OCI-LY1 (cell line): ENCODE results near the gene LYPD6.

ENCODE experiments used
- H2AFZ ChIP-seq: fragments of 200-600 bp; sonication (generic), shearing (Covaris generic); 2 replicates; pipeline ENCODE4 v1.6.0; 2014; ENCODE audit warnings: antibody characterized with exemption, mild to moderate bottlenecking, low read length
- H3F3A ChIP-seq: fragments of 200-600 bp; sonication (generic), shearing (Covaris generic); 2 replicates; pipeline ENCODE4 v1.6.0; 2014; ENCODE audit warnings: mild to moderate bottlenecking, antibody characterized with exemption, low read length, moderate library complexity; ENCODE audit not compliant: insufficient read depth
- H3K27ac ChIP-seq: fragments of 200-600 bp; sonication (generic); 2 replicates; pipeline ENCODE4 v1.5.1; 2014; ENCODE audit warnings: low read length, mixed run types, mild to moderate bottlenecking, low read depth; ENCODE audit not compliant: poor library complexity, severe bottlenecking
- H3K27me3 ChIP-seq: fragments of 200-600 bp; sonication (generic); 2 replicates; pipeline ENCODE4 v1.6.0; 2014; ENCODE audit warnings: antibody characterized with exemption, mild to moderate bottlenecking, low read length, moderate library complexity; ENCODE audit not compliant: insufficient read depth
- H3K36me3 ChIP-seq: fragments of 200-600 bp; sonication (generic); 2 replicates; pipeline ENCODE4 v1.6.1; 2014; ENCODE audit warnings: mild to moderate bottlenecking, antibody characterized with exemption, low read length, moderate library complexity, mixed read lengths; ENCODE audit not compliant: insufficient read depth
- H3K4me1 ChIP-seq: fragments of 200-600 bp; sonication (generic); 2 replicates; pipeline ENCODE4 v1.5.1; 2014; ENCODE audit warnings: mild to moderate bottlenecking, low read length, moderate library complexity; ENCODE audit not compliant: insufficient read depth, severe bottlenecking
- H3K4me2 ChIP-seq: fragments of 200-600 bp; sonication (generic), shearing (Covaris generic); 2 replicates; pipeline ENCODE4 v1.6.1; 2014; ENCODE audit warnings: low read length
- H3K4me3 ChIP-seq: fragments of 200-600 bp; sonication (generic); 2 replicates; pipeline ENCODE4 v1.5.1; 2014; ENCODE audit warnings: low read length, low read depth, mild to moderate bottlenecking, mixed read lengths; ENCODE audit not compliant: poor library complexity, severe bottlenecking
- H3K79me2 ChIP-seq: fragments of 200-600 bp; shearing (Covaris generic); 2 replicates; pipeline ENCODE4 v1.6.1; 2016; ENCODE audit warnings: mixed run types, low read length, mixed read lengths; ENCODE audit not compliant: insufficient read depth
- H3K9ac ChIP-seq: fragments of 200-600 bp; sonication (generic), shearing (Covaris generic); 2 replicates; pipeline ENCODE4 v1.6.1; 2014; ENCODE audit warnings: mild to moderate bottlenecking, low read length, mixed read lengths
- H3K9me2 ChIP-seq: fragments of 200-600 bp; sonication (generic), shearing (Covaris generic); 2 replicates; pipeline ENCODE4 v1.6.1; 2014; ENCODE audit warnings: low read depth, mild to moderate bottlenecking, low read length, mixed read lengths
- H3K9me3 ChIP-seq: fragments of 200-600 bp; shearing (Covaris generic); 2 replicates; pipeline ENCODE4 v1.6.1; 2014; ENCODE audit warnings: low read length, mixed read lengths
- H4K20me1 ChIP-seq: fragments of 200-600 bp; sonication (generic), shearing (Covaris generic); 2 replicates; pipeline ENCODE4 v1.6.0; 2016; ENCODE audit warnings: mild to moderate bottlenecking, low read length; ENCODE audit not compliant: insufficient read depth
- EZH2 ChIP-seq: fragments of 200-600 bp; sonication (generic), shearing (Covaris generic); IDR thresholded peaks from 2 replicates; pipeline ENCODE4 v1.8.0; 2017; ENCODE audit warnings: borderline replicate concordance, mixed run types, mild to moderate bottlenecking, antibody characterized with exemption, low read length, moderate library complexity, mixed read lengths
- TF ChIP-seq, protein P1 (sequence below): fragments of 200-600 bp; sonication (generic), shearing (Covaris generic); IDR thresholded peaks from 2 replicates; pipeline ENCODE4 v1.5.1; 2017; ENCODE audit warnings: mild to moderate bottlenecking, antibody characterized with exemption, low read length, moderate library complexity, mixed read lengths

The LYPD6 gene

DNA sequence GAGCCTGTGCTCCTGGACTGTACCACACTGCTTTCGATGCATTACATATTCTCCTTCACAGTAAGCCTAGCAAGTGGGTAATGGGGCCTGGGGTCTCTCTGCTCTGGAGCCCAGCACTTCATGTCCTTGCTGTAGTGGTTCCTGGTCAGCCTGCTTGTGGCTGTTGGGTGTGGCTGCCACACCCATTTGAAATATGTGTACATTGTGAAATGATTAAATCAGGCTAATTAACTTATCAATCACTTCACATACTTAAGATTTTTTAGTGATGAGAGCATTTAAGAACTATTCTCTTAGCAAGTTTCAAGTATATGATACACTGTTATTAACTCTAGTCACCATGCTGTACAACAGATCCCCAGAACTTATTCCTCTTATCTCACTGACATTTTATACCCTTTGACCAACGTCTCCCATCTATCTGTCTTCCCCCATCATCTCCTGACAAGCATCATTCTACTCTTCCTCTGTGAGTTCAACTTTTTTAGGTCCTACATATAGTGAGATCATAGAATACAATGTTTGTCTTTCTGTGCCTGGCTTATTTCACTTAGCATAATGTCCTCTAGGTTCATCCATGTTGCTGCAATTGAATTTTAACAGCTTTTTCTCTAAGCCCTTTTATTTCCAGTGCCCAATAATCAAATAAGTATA, 92.1 kb downstream of the LYPD6 start:
- no peak overlapping the region for H3K9ac ChIP-seq
- no peaks in the 10 kb centered on the region for H3K9me2 ChIP-seq
- H3K4me2 ChIP-seq, result no peak overlapping the region
- no peak overlapping the region for H2AFZ ChIP-seq
- no peaks in the 10 kb centered on the region for H3K36me3 ChIP-seq
- H3K4me1 ChIP-seq, result no peaks in the 10 kb centered on the region
- H3K4me3 ChIP-seq, result no peak overlapping the region
- no peaks in the 10 kb centered on the region for H4K20me1 ChIP-seq
- no peaks in the 10 kb centered on the region for H3K9me3 ChIP-seq
- no peak overlapping the region for H3K27ac ChIP-seq
- H3K79me2 ChIP-seq, result no peaks in the 10 kb centered on the region
- H3F3A ChIP-seq, result no peaks in the 10 kb centered on the region
- H3K27me3 ChIP-seq, result no peaks in the 10 kb centered on the region
- no peak for TF ChIP-seq EZH2
- TF ChIP-seq, protein P1, sequence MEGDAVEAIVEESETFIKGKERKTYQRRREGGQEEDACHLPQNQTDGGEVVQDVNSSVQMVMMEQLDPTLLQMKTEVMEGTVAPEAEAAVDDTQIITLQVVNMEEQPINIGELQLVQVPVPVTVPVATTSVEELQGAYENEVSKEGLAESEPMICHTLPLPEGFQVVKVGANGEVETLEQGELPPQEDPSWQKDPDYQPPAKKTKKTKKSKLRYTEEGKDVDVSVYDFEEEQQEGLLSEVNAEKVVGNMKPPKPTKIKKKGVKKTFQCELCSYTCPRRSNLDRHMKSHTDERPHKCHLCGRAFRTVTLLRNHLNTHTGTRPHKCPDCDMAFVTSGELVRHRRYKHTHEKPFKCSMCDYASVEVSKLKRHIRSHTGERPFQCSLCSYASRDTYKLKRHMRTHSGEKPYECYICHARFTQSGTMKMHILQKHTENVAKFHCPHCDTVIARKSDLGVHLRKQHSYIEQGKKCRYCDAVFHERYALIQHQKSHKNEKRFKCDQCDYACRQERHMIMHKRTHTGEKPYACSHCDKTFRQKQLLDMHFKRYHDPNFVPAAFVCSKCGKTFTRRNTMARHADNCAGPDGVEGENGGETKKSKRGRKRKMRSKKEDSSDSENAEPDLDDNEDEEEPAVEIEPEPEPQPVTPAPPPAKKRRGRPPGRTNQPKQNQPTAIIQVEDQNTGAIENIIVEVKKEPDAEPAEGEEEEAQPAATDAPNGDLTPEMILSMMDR, result no peak

DNA sequence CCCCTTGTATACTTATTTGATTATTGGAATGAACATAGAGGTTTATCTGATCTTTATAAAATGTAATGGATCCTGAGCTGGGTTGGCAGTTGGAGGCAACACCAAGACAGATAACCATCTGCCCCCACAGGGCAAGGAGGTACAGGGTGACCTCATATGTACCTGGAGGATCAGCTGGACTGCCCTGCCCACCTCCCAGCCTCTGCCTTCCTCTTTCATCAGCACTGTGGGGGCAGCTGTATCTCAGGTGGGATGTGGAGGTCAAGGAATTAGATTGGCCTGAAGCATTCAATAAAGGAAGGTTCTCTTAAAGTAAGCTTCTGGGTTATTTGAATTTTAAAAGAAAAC, 92.6 kb downstream of the LYPD6 start:
- H3K9me2 ChIP-seq, result no peaks in the 10 kb centered on the region
- H3K4me3 ChIP-seq, result no peak overlapping the region
- H2AFZ ChIP-seq, result no peak overlapping the region
- H3K79me2 ChIP-seq, result no peaks in the 10 kb centered on the region
- H3F3A ChIP-seq, result no peaks in the 10 kb centered on the region
- no peaks in the 10 kb centered on the region for H3K4me1 ChIP-seq
- no peaks in the 10 kb centered on the region for H3K9me3 ChIP-seq
- no peaks in the 10 kb centered on the region for H3K27me3 ChIP-seq
- H3K36me3 ChIP-seq, result no peaks in the 10 kb centered on the region
- H3K9ac ChIP-seq, result no peak overlapping the region
- TF ChIP-seq EZH2, result no peak
- TF ChIP-seq, protein P1, result no peak
- no peak overlapping the region for H3K27ac ChIP-seq
- no peak overlapping the region for H3K4me2 ChIP-seq
- no peaks in the 10 kb centered on the region for H4K20me1 ChIP-seq

DNA sequence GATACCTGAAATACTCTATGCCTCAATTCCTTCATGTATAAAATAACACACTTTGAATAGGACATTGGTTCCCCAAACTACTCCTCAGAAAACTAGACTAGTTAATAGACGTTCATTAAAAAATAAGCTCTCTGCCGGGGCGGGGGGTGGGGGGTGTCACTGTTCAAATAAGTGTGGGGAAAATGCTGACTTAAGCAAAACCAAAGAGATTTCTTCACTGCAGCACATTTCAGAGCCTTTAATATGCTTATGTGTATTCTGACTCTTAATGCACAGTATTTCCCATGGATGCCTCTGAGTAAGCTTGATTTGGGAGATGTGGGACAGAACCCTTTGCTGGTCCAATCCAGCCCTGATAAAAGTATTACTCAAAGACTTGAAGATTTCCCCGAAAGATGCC, 93.2 kb downstream of the LYPD6 start:
- Histone ChIP-seq H2AFZ (no peak overlapping the region), H3K27ac (no peak overlapping the region), H3K9me2 (no peaks in the 10 kb centered on the region), H3K79me2 (no peaks in the 10 kb centered on the region), H3K4me2 (no peak overlapping the region), H3F3A (no peaks in the 10 kb centered on the region), H3K4me3 (no peak overlapping the region), H3K36me3 (no peaks in the 10 kb centered on the region), H3K27me3 (no peaks in the 10 kb centered on the region), H3K9ac (no peak overlapping the region), H3K9me3 (no peaks in the 10 kb centered on the region), H3K4me1 (no peaks in the 10 kb centered on the region), H4K20me1 (no peaks in the 10 kb centered on the region)
- TF ChIP-seq, protein P1, result no peak
- TF ChIP-seq EZH2, result no peak
